Mammary epithelial cell (primary cell): ENCODE measurements around the gene RIN1.

Source experiments
- CTCF ChIP-seq, 2 donors: IDR thresholded peaks in 1 of 2; conservative IDR thresholded peaks in 1 of 2; 2 replicates each; pipeline ENCODE4 v1.5.1; 2011 to 2012; ENCODE audit warnings: inconsistent platforms in 2 of 2, low read length in 2 of 2, mild to moderate bottlenecking in 2 of 2, control low read depth in 1 of 2, low read depth in 1 of 2; ENCODE audit not compliant: insufficient read depth in 1 of 2; ENCODE audit errors: extremely low read depth in 1 of 2
- EZH2 ChIP-seq: IDR thresholded peaks from 2 replicates; pipeline ENCODE4 v1.6.1; 2012; ENCODE audit warnings: low read length, inconsistent platforms, borderline replicate concordance

- TF ChIP-seq CTCF (conservative IDR thresholded peaks at IDR 0.05 in 1 of 2, IDR thresholded peaks at IDR 0.05 in 1 of 2; ENCODE audit: extremely low read depth in 1 of 2, insufficient read depth in 1 of 2, low read depth in 1 of 2, low read length in 2 of 2) (no peak), EZH2 (no peak)
Measured at GRCh38 chr11:66287889-66288670, 48.2 kb downstream of the RIN1 start.
